Measurements from ENCODE around the gene AK2.

- TF ChIP-seq CTCF (conservative IDR thresholded peaks at IDR 0.05) (no peak), ZFX (IDR thresholded peaks at IDR 0.05) (no peak)
These were observed 46.0 kb upstream of the AK2 start for GRCh38 chr1:33082575-33083108.
